Neural cell (in vitro differentiated cells): ENCODE data around the gene CFAP45. TPM values are rescaled to one million over a fixed set of nuclear protein-coding genes. Genes with fewer than 3 reads are reported as not detected.

Experiments
- H2AFZ ChIP-seq: fragments of 200-600, 300-800 bp; sonication (generic), shearing (Covaris generic); 2 replicates; pipeline ENCODE4 v1.6.0; 2014; ENCODE audit warnings: low read depth, mild to moderate bottlenecking, antibody characterized with exemption, low read length, moderate library complexity
- H3F3A ChIP-seq: fragments of 200-600 bp; shearing (Covaris generic); 2 replicates; pipeline ENCODE4 v1.6.1; 2016; ENCODE audit warnings: mild to moderate bottlenecking, moderate library complexity, mixed read lengths, antibody characterized with exemption, low read length; ENCODE audit not compliant: insufficient read depth, poor library complexity, severe bottlenecking
- H3K27ac ChIP-seq: fragments of 200-600, 300-800 bp; sonication (generic), shearing (Covaris generic); 2 replicates; pipeline ENCODE4 v1.5.1; 2014; ENCODE audit warnings: mild to moderate bottlenecking, low read length, moderate library complexity
- H3K27me3 ChIP-seq: fragments of 300-800, 200-600 bp; sonication (generic), shearing (Covaris generic); 2 replicates; pipeline ENCODE4 v1.6.0; 2014; ENCODE audit warnings: mild to moderate bottlenecking, low read depth, low read length, moderate library complexity; ENCODE audit not compliant: insufficient read depth
- H3K36me3 ChIP-seq: fragments of 300-800, 200-600 bp; sonication (generic), shearing (Covaris generic); 2 replicates; pipeline ENCODE4 v1.5.1; 2014; ENCODE audit warnings: mild to moderate bottlenecking, antibody characterized with exemption, low read length, moderate library complexity; ENCODE audit not compliant: insufficient read depth
- H3K4me2 ChIP-seq: fragments of 300-800, 200-600 bp; sonication (generic), shearing (Covaris generic); 2 replicates; pipeline ENCODE4 v1.6.0; 2014; ENCODE audit warnings: mild to moderate bottlenecking, low read length
- H3K4me3 ChIP-seq: fragments of 300-800, 200-600 bp; sonication (generic), shearing (Covaris generic); 2 replicates; pipeline ENCODE4 v1.5.1; 2014; ENCODE audit warnings: mild to moderate bottlenecking, low read length, moderate library complexity
- H3K79me2 ChIP-seq: fragments of 200-600 bp; shearing (Covaris generic); replicated peaks from 2 replicates; pipeline ENCODE4 v1.6.0; 2014; ENCODE audit warnings: mild to moderate bottlenecking, low read length, moderate library complexity; ENCODE audit not compliant: insufficient read depth
- H3K9ac ChIP-seq: fragments of 300-800, 200-600 bp; sonication (generic), shearing (Covaris generic); 2 replicates; pipeline ENCODE4 v1.6.1; 2016; ENCODE audit warnings: mild to moderate bottlenecking, low read length, mixed read lengths
- H3K9me2 ChIP-seq: fragments of 200-600 bp; shearing (Covaris generic); 2 replicates; pipeline ENCODE4 v1.6.1; 2016; ENCODE audit warnings: mild to moderate bottlenecking, low read length, mixed read lengths; ENCODE audit not compliant: insufficient read depth
- H3K9me3 ChIP-seq: fragments of 200-600, 300-800 bp; sonication (generic), shearing (Covaris generic); 2 replicates; pipeline ENCODE4 v1.6.1; 2016; ENCODE audit warnings: mild to moderate bottlenecking, mixed run types, low read length, moderate library complexity, mixed read lengths
- H4K20me1 ChIP-seq: fragments of 200-600 bp; shearing (Covaris generic); 2 replicates; pipeline ENCODE4 v1.6.1; 2016; ENCODE audit warnings: mild to moderate bottlenecking, mixed run types; ENCODE audit not compliant: insufficient read depth
- EZH2 ChIP-seq: fragments of 200-600, 300-800 bp; shearing (Covaris generic), sonication (generic); IDR thresholded peaks from 2 replicates; pipeline ENCODE4 v1.6.1; 2014; ENCODE audit warnings: antibody characterized with exemption, low read length, borderline replicate concordance, mild to moderate bottlenecking; ENCODE audit not compliant: insufficient read depth, poor library complexity, severe bottlenecking
- MXI1 ChIP-seq: fragments of 450-650 bp; conservative IDR thresholded peaks from 2 replicates; pipeline ENCODE4 v1.6.1; 2014; ENCODE audit warnings: antibody characterized with exemption, mild to moderate bottlenecking; ENCODE audit not compliant: poor library complexity, severe bottlenecking
- POLR2AphosphoS5 ChIP-seq: IDR thresholded peaks from 2 replicates; pipeline ENCODE4 v1.6.1; 2012
- RAD21 ChIP-seq: fragments of 450-650 bp; conservative IDR thresholded peaks from 2 replicates; pipeline ENCODE4 v1.6.1; 2014; ENCODE audit warnings: antibody characterized with exemption, mild to moderate bottlenecking, moderate library complexity
- REST ChIP-seq: IDR thresholded peaks from 2 replicates; pipeline ENCODE4 v1.6.1; 2012; ENCODE audit warnings: borderline replicate concordance
- SMC3 ChIP-seq: fragments of 450-650 bp; conservative IDR thresholded peaks from 2 replicates; pipeline ENCODE4 v1.6.1; 2014; ENCODE audit warnings: antibody characterized with exemption, mild to moderate bottlenecking, moderate library complexity; ENCODE audit not compliant: poor library complexity
- TAF1 ChIP-seq: IDR thresholded peaks from 2 replicates; pipeline ENCODE4 v1.6.1; 2012; ENCODE audit warnings: low read depth
- polyA plus RNA-seq: library from polyadenylated mRNA; depleted of rRNA; stranded (reverse); fragments of >200 nt; gene quantifications from 2 replicates; pipeline ENCODE4 v1.2.3, GENCODE V29; 2014
- TF ChIP-seq, protein P1 (sequence below): fragments of 450-650 bp; IDR thresholded peaks from 2 replicates; pipeline ENCODE4 v1.5.1; 2014; ENCODE audit warnings: antibody characterized with exemption, mild to moderate bottlenecking, moderate library complexity; ENCODE audit not compliant: poor library complexity, severe bottlenecking

Gene CFAP45
- polyA plus RNA-seq, 1 donor from 2014 or later = 0.12 TPM

- TF ChIP-seq POLR2AphosphoS5 = no peak
- TF ChIP-seq MXI1 = no peak
- Histone ChIP-seq H3K79me2 (no peaks in the 10 kb centered on the region), H3K27me3 (no peaks in the 10 kb centered on the region), H3K9ac (no peak overlapping the region), H3K4me3 (no peak overlapping the region), H3K9me2 (no peaks in the 10 kb centered on the region), H3K4me2 (no peak overlapping the region), H3F3A (no peaks in the 10 kb centered on the region), H4K20me1 (no peaks in the 10 kb centered on the region), H3K9me3 (no peaks in the 10 kb centered on the region), H3K36me3 (no peaks in the 10 kb centered on the region), H3K27ac (no peak overlapping the region), H2AFZ (no peak overlapping the region)
Observed at GRCh38 chr1:159916242-159917051, 16.5 kb upstream of the CFAP45 start.

DNA sequence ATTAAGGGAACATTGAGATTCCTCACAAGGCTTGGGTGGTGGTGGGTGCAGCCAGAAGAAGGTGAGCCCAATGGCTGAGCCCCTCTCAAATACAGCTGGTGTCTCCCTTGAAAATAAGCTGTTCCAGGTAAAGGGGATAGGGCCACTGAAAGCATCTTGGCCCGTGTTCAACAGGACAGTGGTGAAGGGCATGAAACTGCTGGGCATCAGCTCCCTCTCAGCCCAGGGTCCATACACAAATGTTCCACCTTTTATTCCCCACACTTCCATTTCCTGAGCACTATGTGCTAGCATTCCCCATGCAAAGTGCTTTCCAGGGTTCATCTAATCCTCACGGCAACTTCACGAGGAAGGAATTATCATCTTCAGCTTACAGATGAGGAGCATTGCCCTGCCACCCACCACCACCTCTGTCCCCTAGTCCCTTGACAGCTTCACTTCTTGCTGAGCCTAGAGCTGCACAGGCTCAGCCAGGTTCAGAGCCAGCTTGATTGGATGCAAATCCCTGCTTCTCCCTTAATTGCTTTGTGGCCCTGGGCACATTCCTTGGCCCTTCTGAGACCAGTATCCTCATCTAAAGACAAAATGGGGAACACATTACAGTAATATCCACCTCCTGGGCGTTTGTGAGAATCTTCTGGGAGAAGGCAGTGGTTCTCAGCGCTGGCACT, 15.7 kb upstream of the CFAP45 start:
- H2AFZ ChIP-seq = no peak overlapping the region
- H3K9me3 ChIP-seq = no peaks in the 10 kb centered on the region
- no peak overlapping the region for H3K4me2 ChIP-seq
- no peak overlapping the region for H3K9ac ChIP-seq
- TF ChIP-seq SMC3 (no peak), TAF1 (no peak), RAD21 (no peak), REST (no peak), EZH2 (no peak), MXI1 (no peak)
- TF ChIP-seq, protein P1, sequence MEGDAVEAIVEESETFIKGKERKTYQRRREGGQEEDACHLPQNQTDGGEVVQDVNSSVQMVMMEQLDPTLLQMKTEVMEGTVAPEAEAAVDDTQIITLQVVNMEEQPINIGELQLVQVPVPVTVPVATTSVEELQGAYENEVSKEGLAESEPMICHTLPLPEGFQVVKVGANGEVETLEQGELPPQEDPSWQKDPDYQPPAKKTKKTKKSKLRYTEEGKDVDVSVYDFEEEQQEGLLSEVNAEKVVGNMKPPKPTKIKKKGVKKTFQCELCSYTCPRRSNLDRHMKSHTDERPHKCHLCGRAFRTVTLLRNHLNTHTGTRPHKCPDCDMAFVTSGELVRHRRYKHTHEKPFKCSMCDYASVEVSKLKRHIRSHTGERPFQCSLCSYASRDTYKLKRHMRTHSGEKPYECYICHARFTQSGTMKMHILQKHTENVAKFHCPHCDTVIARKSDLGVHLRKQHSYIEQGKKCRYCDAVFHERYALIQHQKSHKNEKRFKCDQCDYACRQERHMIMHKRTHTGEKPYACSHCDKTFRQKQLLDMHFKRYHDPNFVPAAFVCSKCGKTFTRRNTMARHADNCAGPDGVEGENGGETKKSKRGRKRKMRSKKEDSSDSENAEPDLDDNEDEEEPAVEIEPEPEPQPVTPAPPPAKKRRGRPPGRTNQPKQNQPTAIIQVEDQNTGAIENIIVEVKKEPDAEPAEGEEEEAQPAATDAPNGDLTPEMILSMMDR = no peak
- no peaks in the 10 kb centered on the region for H4K20me1 ChIP-seq
- no peaks in the 10 kb centered on the region for H3K9me2 ChIP-seq
- H3K4me3 ChIP-seq = no peak overlapping the region
- H3K79me2 ChIP-seq = no peaks in the 10 kb centered on the region
- H3K27ac ChIP-seq = no peak overlapping the region
- H3K36me3 ChIP-seq = no peaks in the 10 kb centered on the region
- no peaks in the 10 kb centered on the region for H3F3A ChIP-seq
- no peaks in the 10 kb centered on the region for H3K27me3 ChIP-seq
